Germinal center (tissue), 1 donor: ENCODE data around the gene TOP3B.
"Not testable (repeated sequence)": the region's sequence is repeated elsewhere in the genome, so short reads cannot be mapped to it uniquely, and the experiment has no call there.

Experiments
- DNase-seq: peaks from one replicate; pipeline ENCODE4 v3.0.0; 2012; ENCODE audit warnings: mixed read lengths, low spot score

TOP3B gene

GRCh38 chr22:21943571-21944448, 38.8 kb downstream of the TOP3B start:
- DNase-seq: no peak

GRCh38 chr22:21942407-21943343, 39.9 kb downstream of the TOP3B start:
- DNase-seq: no peak

GRCh38 chr22:21941921-21942320, 40.7 kb downstream of the TOP3B start:
- DNase-seq: no peak

- no peak for DNase-seq
Observed at GRCh38 chr22:21940521-21940920, 42.1 kb downstream of the TOP3B start.

DNA sequence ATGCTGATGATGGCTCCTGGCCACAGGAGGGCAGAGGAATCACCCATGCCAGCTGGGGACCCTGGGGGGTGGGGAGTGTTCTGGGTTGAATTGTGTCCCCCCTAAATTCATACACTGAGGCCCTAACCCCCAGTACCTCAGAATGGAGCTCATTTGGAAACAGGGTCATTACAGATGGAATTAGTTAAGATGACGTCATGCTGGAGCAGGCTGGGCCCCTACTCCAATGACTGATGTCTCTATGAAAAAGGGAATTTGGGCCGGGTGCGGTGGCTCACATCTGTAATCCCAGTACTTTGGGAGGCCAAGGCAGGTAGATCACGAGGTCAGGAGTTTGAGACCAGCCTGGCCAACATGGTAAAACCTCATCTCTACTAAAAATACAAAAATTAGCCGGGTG, 42.7 kb downstream of the TOP3B start:
- DNase-seq: not testable (repeated sequence)

- DNase-seq: no peak
Observed at GRCh38 chr22:21939461-21939913, 43.1 kb downstream of the TOP3B start.

- DNase-seq: no peak
Observed at GRCh38 chr22:21938906-21939305, 43.7 kb downstream of the TOP3B start.

GRCh38 chr22:21938071-21938822, 44.3 kb downstream of the TOP3B start:
- peak; percentile 88 for DNase-seq

- DNase-seq: no peak
Observed at GRCh38 chr22:21937821-21938070, 44.8 kb downstream of the TOP3B start.

DNA sequence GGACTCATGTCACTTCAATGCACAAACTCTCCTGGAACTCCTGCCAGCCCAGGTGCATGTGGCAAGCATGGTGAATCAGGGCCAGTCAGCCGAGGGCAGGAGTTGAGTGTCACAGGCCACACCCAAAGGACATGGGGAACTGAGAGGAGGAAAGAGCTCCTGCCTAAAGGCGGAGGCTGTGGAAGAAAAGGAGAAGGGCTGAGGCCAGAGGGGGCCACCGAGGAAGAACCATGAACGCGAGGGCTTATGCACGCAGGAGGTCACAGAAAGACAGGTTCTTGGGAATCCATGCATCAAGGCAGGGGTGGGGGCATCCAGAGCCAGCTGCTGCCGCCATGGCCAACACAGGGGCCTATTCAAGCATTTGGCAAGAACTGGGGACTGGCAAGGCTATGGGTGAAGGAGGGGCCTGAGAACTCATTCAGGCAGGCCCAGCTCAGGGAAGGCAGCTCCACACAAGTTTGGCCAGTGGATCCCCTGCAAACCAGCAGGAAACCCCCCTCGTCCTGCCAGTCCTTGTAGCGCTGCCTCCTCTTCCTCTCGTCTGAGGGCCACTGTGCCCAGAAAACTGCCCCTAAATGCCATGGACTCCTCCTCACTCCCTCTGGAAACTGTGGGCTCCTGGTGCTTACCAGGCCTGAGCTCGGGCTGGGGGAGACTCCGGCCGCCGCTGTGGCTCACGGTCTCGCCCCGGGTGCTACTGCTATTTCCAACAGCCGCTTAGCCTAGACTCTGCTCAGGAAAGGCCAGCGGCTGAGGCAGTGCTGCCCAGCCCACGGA, 45.4 kb downstream of the TOP3B start:
- DNase-seq: no peak

GRCh38 chr22:21936151-21936775, 46.3 kb downstream of the TOP3B start:
- no peak for DNase-seq

- no peak for DNase-seq
Observed at GRCh38 chr22:21933910-21934309, 48.7 kb downstream of the TOP3B start.

DNA sequence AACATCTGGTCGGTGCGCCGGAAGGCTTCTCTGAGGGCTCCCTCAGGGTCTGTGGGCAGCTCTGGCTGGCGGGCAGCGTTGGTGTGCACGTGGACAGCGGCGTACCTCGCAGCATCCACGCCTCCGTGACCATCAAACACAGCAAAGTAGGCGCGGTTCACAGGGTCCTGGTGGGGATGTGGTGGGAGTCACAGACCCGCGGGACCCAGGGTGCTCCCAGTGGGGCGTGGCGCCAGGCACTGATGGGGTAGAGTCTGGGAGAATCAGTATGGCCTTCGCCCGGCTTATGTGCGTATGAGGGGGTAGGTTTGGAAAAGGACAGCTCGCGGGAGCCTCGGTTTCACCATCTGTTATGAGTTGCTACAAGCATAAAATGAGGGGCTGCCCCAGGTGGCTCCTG, 49.2 kb downstream of the TOP3B start:
- no peak for DNase-seq

GRCh38 chr22:21932347-21932746, 50.2 kb downstream of the TOP3B start:
- DNase-seq: no peak

DNA sequence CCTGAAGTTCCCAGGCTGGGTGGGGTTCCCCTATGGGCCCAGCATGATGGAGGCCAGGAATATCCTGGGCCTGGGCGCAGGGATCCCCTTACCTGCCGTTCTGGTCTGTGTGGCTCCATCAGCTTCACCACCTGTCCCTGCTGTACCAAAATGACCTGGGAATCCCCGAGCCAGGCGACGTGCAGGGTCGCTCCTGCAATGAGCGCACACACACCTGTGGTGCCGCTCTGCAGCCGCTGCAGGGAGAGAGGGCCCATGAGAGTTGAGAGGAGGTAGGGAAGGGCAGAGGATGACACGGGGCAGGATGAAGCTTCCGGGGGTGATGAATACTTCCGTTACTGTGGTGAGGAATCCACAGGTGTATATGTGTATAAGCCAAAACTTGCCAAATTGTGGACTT, 51.5 kb downstream of the TOP3B start:
- DNase-seq: no peak

- no peak for DNase-seq
Observed at GRCh38 chr22:21929253-21929652, 53.3 kb downstream of the TOP3B start.

DNA sequence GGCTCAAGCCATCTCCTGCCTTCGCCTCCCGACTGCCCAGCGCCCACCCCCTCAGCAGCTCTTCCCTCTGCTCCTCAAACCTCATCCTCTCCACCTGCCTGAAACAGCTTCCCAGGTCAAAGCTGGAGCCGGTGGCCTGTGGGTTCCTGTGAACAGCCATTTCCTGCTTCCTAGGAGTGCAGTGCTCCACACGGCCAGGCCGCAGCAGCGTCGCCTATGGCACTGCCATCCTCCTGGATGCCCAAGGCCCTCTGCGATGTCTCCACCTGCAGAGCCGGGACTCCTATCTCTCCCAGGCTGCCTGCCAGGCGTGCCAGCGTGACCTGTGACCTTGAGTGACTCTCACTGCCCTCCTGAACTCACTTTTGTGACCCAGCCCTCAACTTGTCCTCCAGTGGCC, 54.5 kb downstream of the TOP3B start:
- DNase-seq: no peak

GRCh38 chr22:21927174-21927823, 55.3 kb downstream of the TOP3B start:
- DNase-seq: no peak

DNA sequence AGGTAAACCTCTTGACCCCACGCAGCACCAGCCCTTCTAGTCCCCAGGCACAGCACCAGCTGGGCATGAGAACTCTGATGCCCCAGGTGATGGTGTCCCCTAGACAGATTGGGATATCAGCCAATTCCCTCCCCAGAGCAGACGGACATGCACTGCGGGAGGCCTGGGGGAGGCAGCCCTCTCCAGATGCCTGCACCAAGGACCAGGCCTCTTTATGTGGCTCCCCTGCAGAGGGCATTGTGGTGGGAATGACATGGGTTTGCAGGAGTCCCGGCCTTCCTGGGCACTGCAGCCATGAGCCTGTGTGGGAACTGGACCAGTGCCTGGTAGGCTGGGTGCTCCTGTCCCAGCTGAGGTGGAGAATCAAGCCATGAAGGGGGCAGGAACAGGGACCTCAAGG, 55.9 kb downstream of the TOP3B start:
- no peak for DNase-seq

DNA sequence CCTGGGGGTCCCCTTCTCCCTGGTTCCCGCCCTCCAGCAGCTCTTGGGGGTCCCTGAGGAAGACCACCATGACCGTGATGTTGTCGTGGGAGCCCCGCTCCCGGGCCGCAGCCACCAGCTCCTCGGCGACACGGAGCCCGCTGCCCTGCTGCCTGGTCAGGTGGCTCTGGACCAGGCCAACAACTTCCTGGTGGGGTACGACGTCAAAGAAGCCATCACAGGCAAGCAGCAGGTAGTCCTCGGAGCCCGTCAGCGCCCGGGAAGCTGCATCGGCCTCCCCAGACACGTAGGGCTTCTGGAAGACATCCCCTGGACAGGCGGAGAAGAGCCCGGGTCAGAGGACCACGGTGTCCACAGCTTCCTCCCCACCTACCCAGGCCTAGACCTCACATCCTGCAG, 59.4 kb downstream of the TOP3B start:
- DNase-seq: no peak
